Stimulated activated CD4-positive, alpha-beta T cell treated with anti-CD3 and anti-CD28 coated beads, Interleukin-4, amount 100 ng/mL, for 4 hours (primary cell): ENCODE data around the gene ELAC1.
A peak's percentile ranks its signal among the peaks of the same experiment; 100 is the strongest.

Source experiments
- DNase-seq, 2 experiments: peaks; one replicate each; pipeline ENCODE4 v3.0.0-alpha.2; 2020

Gene ELAC1

GRCh38 chr18:51021226-51021965 lies 53.6 kb downstream of the ELAC1 start:
- no peak for DNase-seq

DNA sequence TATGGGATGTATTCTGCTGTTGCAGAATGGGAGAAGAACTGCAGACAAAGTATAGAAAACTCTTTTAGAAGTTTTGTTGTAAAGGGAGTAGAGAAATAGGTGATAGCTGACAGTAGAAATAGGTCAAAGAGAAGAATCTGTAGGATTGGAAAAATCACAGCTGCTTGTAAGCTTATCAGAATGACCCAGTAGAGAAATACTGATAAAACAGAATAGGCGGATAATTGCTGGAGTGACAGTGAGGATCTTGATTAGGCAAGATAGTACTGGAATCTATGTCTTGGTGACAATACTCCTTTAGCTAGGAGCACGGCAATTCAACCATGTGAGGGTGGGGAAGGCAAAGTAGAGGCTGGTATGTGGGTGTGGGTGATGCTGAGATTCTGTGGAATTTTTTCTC lies 57.7 kb downstream of the ELAC1 start:
- DNase-seq = no peak

GRCh38 chr18:51028201-51028805 lies 60.5 kb downstream of the ELAC1 start:
- no peak for DNase-seq

DNA sequence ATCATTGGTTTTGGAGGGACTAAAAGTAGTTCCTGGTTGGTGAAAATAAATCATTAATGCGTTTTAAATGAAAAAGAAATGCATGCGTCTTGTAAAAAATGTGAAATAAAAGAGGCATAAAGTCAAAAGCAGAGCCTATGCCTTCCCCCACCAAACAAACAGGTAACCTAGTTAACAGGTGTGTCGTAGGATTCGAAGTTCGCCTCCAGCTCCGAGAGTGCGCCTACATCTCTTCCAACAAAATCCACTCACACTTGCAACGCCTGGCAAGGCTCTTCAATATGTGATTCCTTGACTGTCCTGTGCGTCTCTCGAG lies 61.5 kb downstream of the ELAC1 start:
- DNase-seq = no peak

DNA sequence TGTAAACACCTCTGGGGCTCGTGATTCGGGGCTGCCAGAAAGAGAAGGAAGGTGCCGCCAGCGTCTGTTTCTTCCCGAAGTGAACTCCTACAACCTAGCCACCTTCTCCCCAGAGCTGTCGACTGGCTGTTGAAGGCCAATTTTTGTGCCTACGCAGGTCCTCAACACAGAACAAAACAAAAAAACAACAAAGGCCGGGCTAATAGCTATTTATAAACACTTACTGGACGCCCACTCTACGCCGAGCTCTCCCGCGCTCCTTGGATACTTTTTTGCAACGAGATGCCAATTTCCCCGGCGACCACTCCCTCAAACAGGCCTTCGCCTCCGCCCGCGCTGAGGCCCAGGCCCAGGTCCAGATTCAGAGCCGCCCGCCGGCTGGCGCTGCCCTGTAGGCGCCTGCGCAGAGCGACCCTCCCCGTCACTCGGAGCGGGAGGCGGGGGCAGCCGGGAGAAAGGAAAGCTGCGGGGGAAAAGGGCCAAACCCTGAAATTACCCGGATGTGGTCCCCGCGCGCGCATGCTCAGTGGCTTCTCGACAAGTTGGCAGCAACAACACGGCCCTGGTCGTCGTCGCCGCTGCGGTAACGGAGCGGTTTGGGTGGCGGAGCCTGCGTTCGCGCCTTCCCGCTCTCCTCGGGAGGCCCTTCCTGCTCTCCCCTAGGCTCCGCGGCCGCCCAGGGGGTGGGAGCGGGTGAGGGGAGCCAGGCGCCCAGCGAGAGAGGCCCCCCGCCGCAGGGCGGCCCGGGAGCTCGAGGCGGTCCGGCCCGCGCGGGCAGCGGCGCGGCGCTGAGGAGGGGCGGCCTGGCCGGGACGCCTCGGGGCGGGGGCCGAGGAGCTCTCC lies 62.1 kb downstream of the ELAC1 start, which contains the start of gene SMAD4:
TSS of gene SMAD4 (plus strand) at position 520 of the 843 bp plus-strand sequence. CDS start 16,834 bp downstream, outside the sequence.
- peak; percentile 96 to 99 for DNase-seq

DNA sequence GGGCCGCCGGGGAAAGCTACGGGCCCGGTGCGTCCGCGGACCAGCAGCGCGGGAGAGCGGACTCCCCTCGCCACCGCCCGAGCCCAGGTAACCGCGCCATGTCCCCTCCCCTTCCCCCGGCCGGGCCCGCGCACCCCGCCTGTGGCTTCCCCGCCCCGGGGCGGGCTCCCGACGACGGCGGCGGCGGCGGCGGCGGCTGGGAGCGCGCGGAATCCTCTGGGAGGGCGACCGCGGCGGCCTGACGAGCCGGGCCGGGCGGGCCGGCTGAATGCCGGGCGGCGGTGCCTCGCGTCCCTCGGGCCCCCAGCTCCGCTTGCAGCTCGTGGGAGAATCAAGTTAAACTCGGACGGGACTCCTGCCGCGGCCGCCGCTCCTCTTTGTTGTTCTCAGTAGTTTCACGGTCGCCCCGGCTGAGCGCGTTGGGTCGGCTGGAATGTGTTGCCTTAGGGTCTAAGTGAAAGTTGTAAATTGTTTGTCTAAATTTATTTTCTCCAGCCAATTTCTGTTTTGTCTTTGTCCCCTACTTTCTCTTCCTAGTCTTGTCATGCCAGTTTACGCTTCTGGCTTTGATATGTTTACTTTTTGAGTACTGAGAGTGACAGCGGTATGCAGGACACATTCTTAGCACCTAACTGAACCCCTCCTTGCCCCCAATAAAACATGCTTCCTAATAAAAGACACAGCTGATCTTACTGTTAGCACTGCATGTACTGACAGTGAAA lies 62.9 kb downstream of the ELAC1 start:
- peak; percentile 54 to 70 for DNase-seq

- no peak for DNase-seq
Measured at GRCh38 chr18:51032193-51032592, 64.4 kb downstream of the ELAC1 start.

- no peak for DNase-seq
Measured at GRCh38 chr18:51037230-51037629, 69.4 kb downstream of the ELAC1 start.
